Measurements from ENCODE around the gene DCHS2. TPM values are rescaled to one million over a fixed set of nuclear protein-coding genes. Genes with fewer than 3 reads are reported as not detected.

Gene DCHS2
- total RNA-seq, 2 experiments from 2014 or later = not detected

GRCh38 chr4:154456889-154457288 is 34.7 kb downstream of the DCHS2 start:
- Histone ChIP-seq H3K79me2 (ENCODE audit: insufficient read depth, low read depth, low read length) (no peaks in the 10 kb centered on the region), H3K9me2 (ENCODE audit: insufficient read depth, low read length) (no peaks in the 10 kb centered on the region), H2AFZ (ENCODE audit: low read length) (no peak overlapping the region), H3K4me3 (ENCODE audit: low read depth, low read length, poor library complexity, severe bottlenecking) (no peak overlapping the region), H3K4me1 (ENCODE audit: insufficient read depth, low read length, poor library complexity, severe bottlenecking) (no peaks in the 10 kb centered on the region), H3K4me2 (ENCODE audit: low read length) (no peak overlapping the region), H3K36me3 (ENCODE audit: insufficient read depth, low read length) (no peaks in the 10 kb centered on the region), H3K27ac (ENCODE audit: low read depth, low read length, poor library complexity, severe bottlenecking) (no peak overlapping the region), H3K9me3 (ENCODE audit: low read length) (no peaks in the 10 kb centered on the region), H4K20me1 (ENCODE audit: insufficient read depth, low read length) (no peaks in the 10 kb centered on the region)
- ChIA-PET CTCF (ENCODE audit: unreplicated experiment) (no interaction called here), POLR2A (interaction anchor here (0.6 to 0.7 kb wide), 2 partner anchors 9 to 14 kb away, joined by 3 to 4 read pairs; no protein-coding TSS in a partner anchor)
- TF ChIP-seq EZH2phosphoT487 (IDR thresholded peaks at IDR 0.05; ENCODE audit: borderline replicate concordance, low read depth, low read length) = no peak
- TF ChIP-seq, protein P1, sequence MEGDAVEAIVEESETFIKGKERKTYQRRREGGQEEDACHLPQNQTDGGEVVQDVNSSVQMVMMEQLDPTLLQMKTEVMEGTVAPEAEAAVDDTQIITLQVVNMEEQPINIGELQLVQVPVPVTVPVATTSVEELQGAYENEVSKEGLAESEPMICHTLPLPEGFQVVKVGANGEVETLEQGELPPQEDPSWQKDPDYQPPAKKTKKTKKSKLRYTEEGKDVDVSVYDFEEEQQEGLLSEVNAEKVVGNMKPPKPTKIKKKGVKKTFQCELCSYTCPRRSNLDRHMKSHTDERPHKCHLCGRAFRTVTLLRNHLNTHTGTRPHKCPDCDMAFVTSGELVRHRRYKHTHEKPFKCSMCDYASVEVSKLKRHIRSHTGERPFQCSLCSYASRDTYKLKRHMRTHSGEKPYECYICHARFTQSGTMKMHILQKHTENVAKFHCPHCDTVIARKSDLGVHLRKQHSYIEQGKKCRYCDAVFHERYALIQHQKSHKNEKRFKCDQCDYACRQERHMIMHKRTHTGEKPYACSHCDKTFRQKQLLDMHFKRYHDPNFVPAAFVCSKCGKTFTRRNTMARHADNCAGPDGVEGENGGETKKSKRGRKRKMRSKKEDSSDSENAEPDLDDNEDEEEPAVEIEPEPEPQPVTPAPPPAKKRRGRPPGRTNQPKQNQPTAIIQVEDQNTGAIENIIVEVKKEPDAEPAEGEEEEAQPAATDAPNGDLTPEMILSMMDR (conservative IDR thresholded peaks at IDR 0.05; ENCODE audit: low read length) = no peak
- intact Hi-C loops (cut with micrococcal nuclease; ENCODE audit: unreplicated experiment) = no loop called here
- DNase-seq (ENCODE audit: low spot score) = no peak
- BruUV-seq (replicated peaks) = no TSS peak

GRCh38 chr4:154456240-154456639 is 35.4 kb downstream of the DCHS2 start:
- no peaks in the 10 kb centered on the region for H3K36me3 ChIP-seq (ENCODE audit: insufficient read depth, low read length)
- ChIA-PET CTCF (ENCODE audit: unreplicated experiment) (no interaction called here), POLR2A (no interaction called here)
- no peak overlapping the region for H3K27ac ChIP-seq (ENCODE audit: low read depth, low read length, poor library complexity, severe bottlenecking)
- H3K4me2 ChIP-seq (ENCODE audit: low read length) = no peak overlapping the region
- H4K20me1 ChIP-seq (ENCODE audit: insufficient read depth, low read length) = no peaks in the 10 kb centered on the region
- DNase-seq (ENCODE audit: low spot score) = no peak
- intact Hi-C loops (cut with micrococcal nuclease; ENCODE audit: unreplicated experiment) = no loop called here
- H3K9me2 ChIP-seq (ENCODE audit: insufficient read depth, low read length) = no peaks in the 10 kb centered on the region
- no peaks in the 10 kb centered on the region for H3K9me3 ChIP-seq (ENCODE audit: low read length)
- H2AFZ ChIP-seq (ENCODE audit: low read length) = no peak overlapping the region
- TF ChIP-seq, protein P1 (conservative IDR thresholded peaks at IDR 0.05; ENCODE audit: low read length) = no peak
- no peak for TF ChIP-seq EZH2phosphoT487 (IDR thresholded peaks at IDR 0.05; ENCODE audit: borderline replicate concordance, low read depth, low read length)
- no peaks in the 10 kb centered on the region for H3K4me1 ChIP-seq (ENCODE audit: insufficient read depth, low read length, poor library complexity, severe bottlenecking)
- H3K4me3 ChIP-seq (ENCODE audit: low read depth, low read length, poor library complexity, severe bottlenecking) = no peak overlapping the region
- no TSS peak for BruUV-seq (replicated peaks)
- no peaks in the 10 kb centered on the region for H3K79me2 ChIP-seq (ENCODE audit: insufficient read depth, low read depth, low read length)

GRCh38 chr4:154455111-154455510 is 36.5 kb downstream of the DCHS2 start:
- Histone ChIP-seq H3K4me3 (ENCODE audit: low read depth, low read length, poor library complexity, severe bottlenecking) (no peak overlapping the region), H3K79me2 (ENCODE audit: insufficient read depth, low read depth, low read length) (no peaks in the 10 kb centered on the region), H2AFZ (ENCODE audit: low read length) (no peak overlapping the region), H3K9me2 (ENCODE audit: insufficient read depth, low read length) (no peaks in the 10 kb centered on the region), H3K9me3 (ENCODE audit: low read length) (no peaks in the 10 kb centered on the region), H3K36me3 (ENCODE audit: insufficient read depth, low read length) (no peaks in the 10 kb centered on the region), H4K20me1 (ENCODE audit: insufficient read depth, low read length) (no peaks in the 10 kb centered on the region), H3K4me2 (ENCODE audit: low read length) (no peak overlapping the region), H3K27ac (ENCODE audit: low read depth, low read length, poor library complexity, severe bottlenecking) (no peak overlapping the region), H3K4me1 (ENCODE audit: insufficient read depth, low read length, poor library complexity, severe bottlenecking) (no peaks in the 10 kb centered on the region)
- intact Hi-C loops (cut with micrococcal nuclease; ENCODE audit: unreplicated experiment) = no loop called here
- ChIA-PET POLR2A (interaction anchor here (1.1 to 1.4 kb wide), 2 partner anchors 11 to 20 kb away, joined by 3 read pairs; no protein-coding TSS in a partner anchor), CTCF (ENCODE audit: unreplicated experiment) (no interaction called here)
- no TSS peak for BruUV-seq (replicated peaks)
- DNase-seq (ENCODE audit: low spot score) = no peak
- TF ChIP-seq, protein P1 (conservative IDR thresholded peaks at IDR 0.05; ENCODE audit: low read length) = no peak
- TF ChIP-seq EZH2phosphoT487 (IDR thresholded peaks at IDR 0.05; ENCODE audit: borderline replicate concordance, low read depth, low read length) = no peak

All from OCI-LY7 (cell line).